Neutrophil (primary cell): ENCODE data around the gene PSTK.

Source experiments
- H3K27ac ChIP-seq: fragments of 200-600 bp; sonication (generic); 2 replicates; pipeline ENCODE4 v1.5.1; 2016; ENCODE audit warnings: mild to moderate bottlenecking, moderate library complexity
- H3K27me3 ChIP-seq: fragments of 200-600 bp; sonication (generic); 2 replicates; pipeline ENCODE4 v1.6.0; 2016; ENCODE audit warnings: mild to moderate bottlenecking
- H3K36me3 ChIP-seq: fragments of 200-600 bp; sonication (generic); 2 replicates; pipeline ENCODE4 v1.5.1; 2017
- H3K4me1 ChIP-seq, 2 experiments: fragments of 200-600 bp in 1 of 2; sonication (generic) in 1 of 2; 1 replicate in 1 of 2; 2 replicates in 1 of 2; pipeline versions ENCODE4 v1.5.1 to v1.6.1; 2013 to 2016; ENCODE audit warnings: low read depth in 1 of 2, low read length in 1 of 2, mild to moderate bottlenecking in 1 of 2, moderate library complexity in 1 of 2; ENCODE audit not compliant: control insufficient read depth in 1 of 2, insufficient read depth in 1 of 2
- H3K4me3 ChIP-seq, 2 experiments: fragments of 200-600 bp in 1 of 2; sonication (generic) in 1 of 2; 1 replicate in 1 of 2; 2 replicates in 1 of 2; pipeline ENCODE4 v1.5.1; 2013 to 2016; ENCODE audit warnings: low read depth in 1 of 2, low read length in 1 of 2, mild to moderate bottlenecking in 1 of 2, moderate library complexity in 1 of 2
- H3K9me3 ChIP-seq: fragments of 200-600 bp; sonication (generic); 2 replicates; pipeline ENCODE4 v1.5.1; 2016
- TF ChIP-seq, protein P1 (sequence below): fragments of 200-600 bp; sonication (generic); IDR thresholded peaks from 2 replicates; pipeline ENCODE4 v1.5.1; 2016; ENCODE audit warnings: antibody characterized with exemption

Gene PSTK

DNA sequence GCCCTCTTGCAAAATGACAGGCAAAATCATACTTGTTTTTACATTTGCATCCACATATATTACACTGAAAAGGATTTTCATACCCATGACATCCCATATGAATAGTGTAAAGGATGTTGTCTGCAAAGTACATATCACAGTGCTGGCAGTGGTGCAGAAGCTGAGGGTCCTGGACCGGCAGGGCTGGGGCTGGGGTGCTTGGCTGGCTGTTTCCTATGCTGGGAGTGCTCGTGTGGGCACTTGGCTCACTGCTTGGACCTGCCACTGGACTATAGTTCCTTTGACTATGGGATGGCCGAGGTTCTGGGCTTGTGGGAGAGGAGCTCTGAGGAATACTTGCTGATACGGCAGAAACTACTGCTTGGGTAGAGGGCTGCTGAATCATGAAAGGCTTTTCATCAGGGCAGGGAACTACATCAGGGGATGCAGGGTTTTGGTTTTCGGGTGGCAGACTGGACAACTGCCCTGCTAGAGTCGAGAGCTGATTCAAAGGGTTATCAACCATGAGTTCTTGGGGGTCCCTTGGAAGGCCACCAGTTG, 13.7 kb downstream of the PSTK start:
- Histone ChIP-seq H3K9me3 (no peaks in the 10 kb centered on the region), H3K4me1 (no peaks in the 10 kb centered on the region), H3K36me3 (peaks cover 59% of the 10 kb centered on the region), H3K27ac (no peak overlapping the region), H3K27me3 (no peaks in the 10 kb centered on the region), H3K4me3 (no peak overlapping the region)
- TF ChIP-seq, protein P1, sequence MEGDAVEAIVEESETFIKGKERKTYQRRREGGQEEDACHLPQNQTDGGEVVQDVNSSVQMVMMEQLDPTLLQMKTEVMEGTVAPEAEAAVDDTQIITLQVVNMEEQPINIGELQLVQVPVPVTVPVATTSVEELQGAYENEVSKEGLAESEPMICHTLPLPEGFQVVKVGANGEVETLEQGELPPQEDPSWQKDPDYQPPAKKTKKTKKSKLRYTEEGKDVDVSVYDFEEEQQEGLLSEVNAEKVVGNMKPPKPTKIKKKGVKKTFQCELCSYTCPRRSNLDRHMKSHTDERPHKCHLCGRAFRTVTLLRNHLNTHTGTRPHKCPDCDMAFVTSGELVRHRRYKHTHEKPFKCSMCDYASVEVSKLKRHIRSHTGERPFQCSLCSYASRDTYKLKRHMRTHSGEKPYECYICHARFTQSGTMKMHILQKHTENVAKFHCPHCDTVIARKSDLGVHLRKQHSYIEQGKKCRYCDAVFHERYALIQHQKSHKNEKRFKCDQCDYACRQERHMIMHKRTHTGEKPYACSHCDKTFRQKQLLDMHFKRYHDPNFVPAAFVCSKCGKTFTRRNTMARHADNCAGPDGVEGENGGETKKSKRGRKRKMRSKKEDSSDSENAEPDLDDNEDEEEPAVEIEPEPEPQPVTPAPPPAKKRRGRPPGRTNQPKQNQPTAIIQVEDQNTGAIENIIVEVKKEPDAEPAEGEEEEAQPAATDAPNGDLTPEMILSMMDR = no peak

DNA sequence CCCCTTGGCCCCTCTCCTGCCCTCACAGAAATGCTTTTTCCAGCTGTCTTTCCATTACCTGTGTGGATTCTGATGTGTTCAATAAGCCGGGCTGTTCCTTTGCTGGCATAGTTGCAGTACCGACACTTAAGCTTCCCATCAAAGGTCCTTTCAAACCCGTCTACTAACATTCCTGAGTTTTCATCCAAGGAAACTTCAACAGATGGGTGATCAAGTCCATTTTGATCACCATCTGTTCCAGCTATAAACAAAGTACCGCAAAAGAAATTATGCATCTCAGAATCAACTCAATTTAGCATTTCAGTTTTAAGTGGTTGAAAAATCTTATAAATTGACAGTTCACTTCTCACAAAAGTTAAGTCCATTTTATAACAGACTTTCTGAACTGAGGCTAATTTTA, 15.7 kb downstream of the PSTK start:
- Histone ChIP-seq H3K36me3 (peaks cover 59% of the 10 kb centered on the region), H3K27me3 (no peaks in the 10 kb centered on the region), H3K9me3 (no peaks in the 10 kb centered on the region), H3K27ac (no peak overlapping the region), H3K4me3 (no peak overlapping the region), H3K4me1 (no peaks in the 10 kb centered on the region)
- TF ChIP-seq, protein P1 = no peak

GRCh38 chr10:122997864-122998263, 17.7 kb downstream of the PSTK start:
- H3K27ac ChIP-seq = no peak overlapping the region
- H3K4me3 ChIP-seq = no peak overlapping the region
- no peaks in the 10 kb centered on the region for H3K27me3 ChIP-seq
- no peaks in the 10 kb centered on the region for H3K4me1 ChIP-seq
- H3K9me3 ChIP-seq = no peaks in the 10 kb centered on the region
- peaks cover 54% of the 10 kb centered on the region for H3K36me3 ChIP-seq
- TF ChIP-seq, protein P1 = no peak

GRCh38 chr10:122998360-122998917, 18.2 kb downstream of the PSTK start:
- H3K27ac ChIP-seq = no peak overlapping the region
- peaks cover 49% of the 10 kb centered on the region for H3K36me3 ChIP-seq
- H3K4me1 ChIP-seq = no peaks in the 10 kb centered on the region
- TF ChIP-seq, protein P1 = no peak
- no peaks in the 10 kb centered on the region for H3K9me3 ChIP-seq
- no peaks in the 10 kb centered on the region for H3K27me3 ChIP-seq
- H3K4me3 ChIP-seq = no peak overlapping the region

DNA sequence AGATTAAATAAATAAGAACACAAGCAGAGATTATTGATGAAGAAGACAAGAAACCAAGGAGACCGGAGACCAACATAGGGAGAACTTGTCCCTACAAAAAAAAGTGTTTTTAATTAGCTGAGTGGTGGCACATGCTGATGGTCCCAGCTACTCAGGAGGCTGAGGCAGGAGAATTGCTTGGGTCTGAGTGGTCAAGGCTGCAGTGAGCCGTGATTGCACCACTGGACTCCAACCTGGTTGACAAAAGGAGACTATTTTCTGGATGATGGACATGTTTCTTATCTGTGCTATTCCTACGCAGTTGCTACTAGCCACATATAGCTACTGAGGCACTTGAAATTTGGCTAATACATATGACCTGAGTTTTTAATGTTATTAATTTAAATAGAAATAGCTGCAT, 18.7 kb downstream of the PSTK start:
- Histone ChIP-seq H3K9me3 (no peaks in the 10 kb centered on the region), H3K4me1 (no peaks in the 10 kb centered on the region), H3K4me3 (no peak overlapping the region), H3K36me3 (peaks cover 44% of the 10 kb centered on the region), H3K27me3 (no peaks in the 10 kb centered on the region), H3K27ac (no peak overlapping the region)
- TF ChIP-seq, protein P1 = no peak
